ENCODE measurements around the gene TBX4.

- no peak for TF ChIP-seq CTCF (IDR thresholded peaks at IDR 0.05)
- no peak for TF ChIP-seq POLR2A (IDR thresholded peaks at IDR 0.05)
These were observed 15.9 kb upstream of the TBX4 start for GRCh38 chr17:61436273-61436672.
